Measurements from ENCODE around the gene OR4C15. TPM values are rescaled to one million over a fixed set of nuclear protein-coding genes. Genes with fewer than 3 reads are reported as not detected.

The OR4C15 gene
- polyA plus RNA-seq (2012; ENCODE audit: missing spikeins) = not detected

DNA sequence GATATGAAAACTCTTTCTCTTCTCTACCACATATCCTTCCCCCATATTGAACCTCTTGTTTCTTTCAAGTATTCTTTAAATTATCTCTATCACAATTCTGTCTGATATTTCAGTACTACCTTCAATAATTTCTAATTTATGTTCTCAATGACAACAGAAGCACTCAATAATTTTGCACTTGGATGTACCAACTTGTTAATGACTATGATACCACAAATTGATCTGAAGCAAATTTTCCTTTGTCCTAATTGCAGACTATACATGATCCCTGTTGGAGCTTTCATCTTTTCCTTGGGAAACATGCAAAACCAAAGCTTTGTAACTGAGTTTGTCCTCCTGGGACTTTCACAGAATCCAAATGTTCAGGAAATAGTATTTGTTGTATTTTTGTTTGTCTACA lies at the start of gene OR4C15:
Gene OR4C15 (plus strand): TSS at position 301 of the 400 bp plus-strand sequence. CDS start 0 bp downstream, at position 301.
- no peak for DNase-seq (ENCODE audit: insufficient read length)
- FAIRE-seq = no peak
- TF ChIP-seq POLR2A (IDR thresholded peaks at IDR 0.05; ENCODE audit: low read depth, low read length) = no peak

DNA sequence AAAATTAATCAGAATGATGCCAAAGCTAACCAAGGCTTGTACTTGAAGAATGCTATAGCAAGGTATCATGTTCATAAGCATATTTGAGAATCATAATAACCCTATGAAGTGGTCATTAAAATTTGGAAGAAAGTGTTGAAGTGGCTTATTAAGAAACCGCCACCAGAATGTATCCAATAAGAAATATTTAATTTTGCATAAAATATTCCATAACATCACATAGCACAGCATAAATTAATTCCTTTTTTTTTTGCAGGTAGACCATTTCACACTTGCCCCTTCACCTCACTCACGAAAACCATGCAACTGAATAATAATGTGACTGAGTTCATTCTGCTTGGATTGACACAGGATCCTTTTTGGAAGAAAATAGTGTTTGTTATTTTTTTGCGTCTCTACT lies 17.6 kb downstream of the OR4C15 start, which contains the start of gene OR4C16:
Gene OR4C16 (plus strand): TSS at position 301 of the 400 bp plus-strand sequence. CDS start 0 bp downstream, at position 301.
- FAIRE-seq (no peak), DNase-seq (ENCODE audit: insufficient read length) (no peak)
- TF ChIP-seq TAF1 (IDR thresholded peaks at IDR 0.05; ENCODE audit: borderline replicate concordance, low read depth, low read length) (no peak), POLR2A (IDR thresholded peaks at IDR 0.05; ENCODE audit: low read depth, low read length) (no peak)

DNA sequence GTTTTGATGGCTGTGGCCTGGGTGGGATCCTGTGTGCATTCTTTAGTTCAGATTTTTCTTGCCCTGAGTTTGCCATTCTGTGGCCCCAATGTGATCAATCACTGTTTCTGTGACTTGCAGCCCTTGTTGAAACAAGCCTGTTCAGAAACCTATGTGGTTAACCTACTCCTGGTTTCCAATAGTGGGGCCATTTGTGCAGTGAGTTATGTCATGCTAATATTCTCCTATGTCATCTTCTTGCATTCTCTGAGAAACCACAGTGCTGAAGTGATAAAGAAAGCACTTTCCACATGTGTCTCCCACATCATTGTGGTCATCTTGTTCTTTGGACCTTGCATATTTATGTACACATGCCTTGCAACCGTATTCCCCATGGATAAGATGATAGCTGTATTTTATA lies 18.3 kb downstream of the OR4C15 start:
- FAIRE-seq (peak; percentile 24), DNase-seq (ENCODE audit: insufficient read length) (no peak)
- TF ChIP-seq POLR2A (IDR thresholded peaks at IDR 0.05; ENCODE audit: low read depth, low read length) (no peak), TAF1 (IDR thresholded peaks at IDR 0.05; ENCODE audit: borderline replicate concordance, low read depth, low read length) (no peak), POLR2AphosphoS5 (IDR thresholded peaks at IDR 0.05; ENCODE audit: low read depth, low read length) (no peak)

Data from GM12892 (cell line).